ENCODE results near the gene TIMP2.
"Not testable (repeated sequence)": the region's sequence is repeated elsewhere in the genome, so short reads cannot be mapped to it uniquely, and the experiment has no call there.

TIMP2 gene

GRCh38 chr17:78929908-78930775, 5.0 kb upstream of the TIMP2 start:
- DNase-seq (ENCODE audit: low read depth) = no peak

DNA sequence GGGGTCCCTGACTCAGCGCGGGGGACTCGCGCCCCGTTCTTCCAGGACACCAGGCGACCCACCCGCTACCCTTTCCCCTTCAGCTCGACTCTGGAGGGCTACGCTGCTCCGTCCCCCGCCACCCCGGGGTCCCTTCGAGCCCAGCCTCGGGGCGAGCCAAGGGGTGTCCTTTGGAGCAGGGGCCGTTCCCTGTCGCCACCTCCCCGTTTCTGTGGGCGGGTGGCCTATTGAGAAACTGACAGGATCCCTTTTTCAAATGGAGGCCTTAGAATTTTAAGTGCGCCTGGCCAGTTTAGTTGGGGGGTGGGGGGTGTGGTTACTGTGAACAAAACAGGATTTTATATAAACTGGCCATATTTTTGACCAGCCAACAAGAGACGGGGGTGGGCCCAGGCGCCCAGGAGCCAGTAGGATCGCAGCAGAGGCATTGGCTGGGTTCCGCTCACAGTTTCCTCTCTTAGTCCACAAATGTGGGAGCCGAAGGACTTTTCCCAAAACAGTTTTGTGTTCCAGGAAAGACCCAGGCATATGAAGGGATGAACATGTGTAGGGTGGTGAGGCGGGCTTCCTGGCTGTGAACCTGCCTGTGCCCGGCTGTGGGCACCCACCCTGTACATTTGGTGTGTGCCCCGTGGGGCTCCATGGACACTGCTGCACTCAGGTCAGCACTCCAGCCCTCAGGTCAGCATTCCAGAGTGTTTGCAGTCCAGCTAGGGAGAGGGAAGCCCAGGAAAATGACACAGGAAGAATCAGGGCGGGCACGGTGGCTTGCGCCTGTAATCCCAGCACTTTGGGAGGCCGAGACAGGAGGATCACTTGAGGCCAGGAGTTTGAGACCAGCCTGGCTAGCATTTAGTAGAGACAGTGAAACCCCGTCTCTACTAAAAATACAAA, 722 bp upstream of the TIMP2 start:
- DNase-seq (ENCODE audit: low read depth) = no peak

- DNase-seq (ENCODE audit: low read depth) = no peak
Measured at GRCh38 chr17:78924481-78925151, 571 bp downstream of the TIMP2 start.

- peak; percentile 23 for DNase-seq (ENCODE audit: low read depth)
Measured at GRCh38 chr17:78923660-78924453, 1.3 kb downstream of the TIMP2 start.

DNA sequence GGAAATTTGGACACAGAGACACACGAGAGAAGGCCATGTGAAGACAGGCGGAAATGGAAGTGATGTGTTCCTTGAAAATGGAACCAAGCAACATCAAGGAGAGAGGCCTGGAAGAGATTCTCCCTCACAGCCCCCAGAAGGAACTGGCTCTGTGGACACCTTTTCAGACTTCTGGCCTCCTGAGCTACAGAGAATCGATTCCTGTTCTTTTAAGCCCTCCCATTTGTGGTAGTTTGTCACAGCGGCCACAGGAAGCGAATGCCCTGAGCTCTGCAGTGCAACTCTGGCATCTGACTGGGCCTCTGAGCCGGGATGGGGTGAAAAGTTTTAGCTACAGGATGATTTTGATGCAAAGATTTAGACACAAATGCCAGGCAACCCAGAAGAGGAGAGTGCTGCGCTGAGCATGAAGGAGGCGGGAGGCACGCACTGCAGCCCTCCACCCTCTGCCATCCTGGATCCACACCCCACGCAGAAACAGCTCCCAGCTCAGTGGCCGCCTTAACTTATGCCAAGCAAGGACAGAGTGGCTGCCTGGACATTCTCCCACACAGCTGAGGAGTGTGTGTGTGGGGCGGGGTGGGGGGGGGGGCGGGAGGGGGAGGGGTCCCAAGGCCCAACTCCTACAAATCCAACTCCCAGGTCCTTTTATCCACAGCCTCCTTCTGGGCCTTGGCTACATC, 2.2 kb downstream of the TIMP2 start:
- DNase-seq (ENCODE audit: low read depth) = no peak

DNA sequence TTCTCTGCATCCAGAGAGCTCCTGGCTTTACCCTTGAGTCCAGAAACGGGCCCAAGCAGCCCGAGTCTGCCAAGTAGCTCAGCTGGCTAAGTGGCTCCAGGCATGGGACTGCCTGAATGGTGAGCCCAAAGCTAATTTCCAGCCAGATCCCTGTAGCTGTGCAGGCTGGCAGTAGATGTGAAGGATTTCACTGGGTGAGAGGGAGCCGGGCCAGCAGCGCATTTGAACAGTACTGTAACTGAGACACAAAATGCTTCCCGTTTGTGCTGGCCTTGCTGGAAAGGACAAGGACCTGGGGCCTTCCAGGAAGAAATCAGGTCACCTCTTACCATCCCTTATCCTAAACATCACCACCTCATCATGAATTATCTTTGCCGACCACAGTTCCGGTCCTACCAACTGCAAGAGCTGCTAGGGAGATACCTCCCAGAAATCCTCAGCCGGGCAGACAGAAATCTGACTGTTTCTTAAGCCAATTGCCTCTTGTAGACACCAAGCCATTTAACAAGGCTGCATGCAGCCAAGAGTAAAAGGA, 3.7 kb downstream of the TIMP2 start:
- no peak for DNase-seq (ENCODE audit: low read depth)

- DNase-seq (ENCODE audit: low read depth) = no peak
Measured at GRCh38 chr17:78920528-78920927, 4.7 kb downstream of the TIMP2 start.

DNA sequence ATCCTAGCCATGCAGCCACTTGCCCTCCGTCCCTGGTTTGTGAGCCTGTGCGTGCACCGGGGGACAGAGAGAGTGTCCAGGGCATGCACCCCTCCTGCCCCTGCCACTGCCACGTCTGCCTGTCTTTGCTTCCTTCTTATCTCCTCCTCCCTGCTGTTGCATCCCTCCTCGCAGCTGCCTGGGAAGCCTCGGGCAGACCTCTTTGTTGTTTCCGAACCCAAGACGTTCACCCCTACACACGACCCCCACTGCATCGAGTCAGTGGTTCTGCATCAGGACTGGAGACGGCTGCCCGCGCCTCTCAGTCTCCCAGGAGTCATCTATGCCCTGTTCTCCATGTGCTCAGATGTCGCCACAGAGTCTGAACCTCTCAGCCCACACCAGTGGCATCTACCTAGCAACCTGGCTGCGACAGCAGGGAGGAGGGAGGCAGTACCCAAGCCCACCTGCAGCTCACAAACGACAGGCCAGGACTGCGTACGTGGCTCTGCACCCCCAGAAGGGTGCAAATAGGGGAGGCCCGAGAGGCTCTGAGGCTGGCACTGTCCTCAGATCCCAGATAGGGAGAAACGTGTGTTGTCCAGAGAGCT, 5.2 kb downstream of the TIMP2 start:
- no peak for DNase-seq (ENCODE audit: low read depth)

DNA sequence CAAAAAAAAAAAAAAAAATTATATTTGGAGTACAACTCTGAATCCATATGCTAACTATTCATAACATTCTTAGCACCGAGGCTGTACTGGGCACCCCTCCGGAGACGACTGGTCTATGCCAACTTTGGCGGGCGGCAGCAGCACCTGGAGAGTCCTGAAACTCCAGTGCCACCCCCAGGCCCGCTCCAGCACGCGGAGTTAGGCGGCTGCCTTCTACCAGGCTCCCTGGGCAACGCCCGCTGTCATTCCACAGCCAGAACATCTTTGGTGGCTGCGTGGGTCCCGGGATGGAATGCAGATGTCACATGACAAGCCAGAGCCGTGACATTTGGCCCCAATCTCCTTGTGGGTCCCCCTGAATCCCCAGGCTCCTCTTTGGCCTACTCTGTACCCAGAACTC, 6.2 kb downstream of the TIMP2 start:
- DNase-seq (ENCODE audit: low read depth) = no peak

DNA sequence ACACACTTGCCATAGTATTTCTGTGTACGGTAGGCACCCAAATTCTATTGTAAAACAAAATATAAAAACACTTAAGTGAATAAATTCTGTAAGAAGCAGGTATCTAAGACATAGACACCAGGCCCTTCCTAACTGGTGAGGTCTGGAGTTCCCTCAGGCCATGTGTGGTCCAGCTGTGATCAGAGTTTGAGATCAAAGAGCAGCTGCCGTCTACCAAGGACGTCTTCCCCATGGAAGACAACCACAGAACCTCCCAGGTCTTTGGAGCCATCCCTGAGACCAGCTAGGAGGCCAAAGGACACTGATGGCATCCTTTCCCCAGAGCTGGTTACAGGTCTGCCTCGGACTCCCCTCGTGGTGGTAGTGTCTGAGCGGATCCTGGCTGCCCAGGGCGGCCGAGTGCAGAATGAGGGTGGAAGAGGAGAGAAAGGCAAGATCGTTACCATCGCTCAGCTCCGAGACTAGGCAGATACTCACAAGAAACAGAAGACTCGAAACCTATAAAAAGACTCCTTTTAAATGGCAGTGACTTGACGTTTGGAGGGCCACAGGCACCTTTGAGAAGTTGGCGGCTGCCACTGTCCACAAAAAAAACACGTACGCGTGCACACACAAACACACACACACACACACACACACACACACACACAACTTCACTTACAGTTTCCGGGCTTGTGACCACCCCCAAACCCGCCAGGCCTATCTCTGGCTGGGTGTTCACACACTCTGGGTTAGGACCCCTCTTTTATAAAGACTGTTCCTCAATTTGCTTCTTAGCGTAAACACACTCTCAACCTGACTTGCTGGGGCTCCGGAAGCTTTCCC, 7.5 kb downstream of the TIMP2 start:
- DNase-seq (ENCODE audit: low read depth) = no peak

DNA sequence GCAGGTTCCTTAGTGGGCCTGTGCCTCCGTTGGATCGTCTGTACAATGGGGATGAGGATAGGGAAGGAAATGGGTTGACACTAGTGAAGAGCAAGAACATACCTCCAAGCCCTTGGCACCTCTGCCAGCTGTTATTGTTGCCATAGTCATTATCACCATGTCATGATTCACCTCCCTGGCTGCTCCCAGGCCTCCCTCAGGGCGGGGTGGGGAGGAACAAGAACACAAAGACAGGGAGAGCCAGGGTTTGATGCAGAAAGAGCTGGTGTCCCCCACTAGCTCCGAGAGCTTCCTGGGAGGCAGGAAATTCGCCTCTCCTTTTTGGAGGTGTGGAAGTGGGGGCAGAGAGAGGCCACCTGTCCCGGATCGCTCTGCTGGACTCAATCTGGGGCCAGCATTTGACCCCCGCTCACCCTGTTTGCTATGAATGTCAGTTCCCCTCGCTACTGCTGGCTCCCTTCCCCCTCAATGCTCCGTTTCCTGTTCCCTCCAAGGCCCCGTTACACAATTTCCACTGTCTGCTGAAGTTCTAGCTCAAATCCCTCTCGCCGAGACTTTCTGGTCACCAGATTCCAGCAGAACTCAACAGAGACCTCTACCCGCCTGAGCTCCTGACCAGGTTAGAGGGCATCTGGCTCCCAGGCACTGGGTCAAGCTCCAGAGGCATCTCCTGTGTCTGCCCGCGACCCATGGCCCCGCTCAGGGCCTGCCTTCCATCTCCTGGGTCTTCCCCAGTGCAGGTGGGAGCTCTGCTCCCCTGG, 9.1 kb downstream of the TIMP2 start:
- DNase-seq (ENCODE audit: low read depth) = no peak

DNA sequence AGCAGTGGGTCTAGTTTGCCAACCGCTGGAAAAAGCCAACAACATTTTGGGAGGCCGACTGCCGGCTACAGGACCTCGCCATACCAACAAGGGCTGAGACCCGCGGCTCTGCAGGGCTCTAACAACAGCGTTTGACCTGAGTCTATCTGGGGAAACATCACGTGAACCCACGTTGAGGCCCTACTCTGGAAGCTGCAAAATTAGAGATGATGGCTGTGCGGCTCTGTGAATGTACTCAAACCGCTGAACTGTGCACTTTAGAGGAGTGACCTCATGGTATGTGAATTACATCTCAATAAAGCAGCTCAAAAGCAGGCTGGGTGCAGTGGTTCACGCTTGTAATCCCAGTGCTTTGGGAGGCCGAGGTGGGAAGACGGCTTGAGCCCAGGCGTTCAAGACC, 12.1 kb downstream of the TIMP2 start:
- no peak for DNase-seq (ENCODE audit: low read depth)

GRCh38 chr17:78912082-78912481, 13.1 kb downstream of the TIMP2 start:
- no peak for DNase-seq (ENCODE audit: low read depth)

DNA sequence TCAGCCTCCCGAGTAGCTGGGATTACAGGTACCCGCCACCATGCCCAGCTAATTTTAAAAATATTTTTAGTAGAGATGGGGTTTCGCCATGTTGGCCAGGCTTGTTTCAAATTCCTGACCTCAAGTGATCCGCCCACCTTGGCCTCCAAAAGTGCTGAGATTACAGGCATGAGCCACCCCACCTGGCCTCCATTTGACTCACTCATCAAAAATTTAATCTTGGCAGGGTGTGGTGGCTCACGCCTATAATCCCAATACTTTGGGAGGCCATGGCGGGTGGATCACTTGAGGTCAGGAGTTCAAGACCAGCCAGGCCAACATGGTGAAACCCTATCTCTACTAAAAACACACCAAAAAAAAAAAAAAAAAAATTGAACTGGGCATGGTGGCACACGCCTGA, 13.6 kb downstream of the TIMP2 start:
- not testable (repeated sequence) for DNase-seq (ENCODE audit: low read depth)

DNA sequence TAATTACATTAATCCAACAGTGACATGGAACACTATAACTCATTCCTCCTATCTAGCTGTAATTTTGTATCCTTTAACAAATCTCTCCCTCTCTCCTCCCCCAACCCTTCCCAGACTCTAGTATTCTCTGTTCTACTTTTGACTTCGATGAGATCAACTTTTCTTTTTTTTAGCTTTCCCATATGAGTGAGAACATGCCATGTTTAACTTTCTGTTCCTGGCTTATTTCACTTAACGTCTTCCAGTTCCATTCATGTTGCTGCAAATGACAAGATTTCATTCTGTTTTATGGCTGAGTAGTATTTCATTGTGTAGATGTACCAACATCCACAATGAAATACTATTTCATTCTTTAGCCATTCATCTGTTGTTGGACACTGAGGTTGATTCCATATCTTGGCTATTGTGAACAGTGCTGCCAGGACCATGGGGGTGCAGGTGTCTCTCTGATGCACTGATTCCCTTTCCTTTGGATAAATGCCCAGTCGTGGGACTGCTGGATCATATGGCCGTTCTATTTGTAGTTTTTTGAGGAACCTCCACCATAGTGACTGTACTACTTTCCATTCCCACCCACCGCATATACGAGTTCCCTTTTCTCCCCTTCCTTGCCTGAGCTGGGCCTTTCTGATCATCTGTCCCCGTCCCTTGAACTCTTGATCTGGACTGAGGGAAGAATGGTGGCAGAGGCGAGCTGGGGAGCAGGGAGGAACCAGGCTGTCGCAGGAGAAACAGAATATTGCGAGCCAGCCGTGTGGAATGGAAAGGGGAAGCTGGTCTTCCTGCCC, 14.5 kb downstream of the TIMP2 start:
- DNase-seq (ENCODE audit: low read depth) = no peak

DNA sequence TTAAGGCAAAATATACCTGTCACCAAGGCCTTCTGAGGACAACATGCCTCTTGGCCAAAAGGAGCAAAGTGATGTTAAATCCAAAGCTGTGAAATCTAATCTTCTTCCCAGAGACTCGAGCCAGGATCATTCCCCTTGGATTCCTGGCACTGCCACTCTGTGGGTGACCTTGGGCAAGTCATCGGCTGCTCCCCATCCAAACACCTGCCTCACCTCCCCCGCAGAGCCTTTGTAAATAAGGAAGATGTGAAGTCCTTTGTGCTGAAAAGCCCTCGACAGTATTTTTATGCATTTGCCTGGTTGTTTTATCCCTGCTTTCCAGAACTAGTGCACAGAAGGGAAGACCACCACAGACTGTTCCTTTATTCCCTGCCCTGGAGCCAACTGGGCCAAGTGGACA, 16.8 kb downstream of the TIMP2 start:
- DNase-seq (ENCODE audit: low read depth) = no peak

DNA sequence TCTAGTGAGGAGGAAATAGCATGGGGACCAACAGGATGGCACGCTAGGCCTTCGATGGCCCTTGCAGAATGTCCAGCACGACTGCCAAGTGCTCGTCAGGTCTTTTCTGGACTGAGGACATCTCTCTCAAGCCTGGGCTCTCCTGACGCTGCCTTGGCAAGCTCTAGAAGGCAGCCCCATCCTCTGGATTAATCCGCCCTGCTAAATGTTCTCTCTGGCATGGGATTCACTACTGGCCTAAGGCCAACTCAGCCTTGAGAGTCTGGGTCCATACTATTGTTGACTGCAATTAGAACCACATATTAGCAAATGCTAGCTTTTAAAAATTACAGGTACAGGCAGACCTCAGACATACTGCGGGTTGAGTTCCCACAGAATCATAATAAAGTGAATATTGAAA, 19.6 kb downstream of the TIMP2 start:
- no peak for DNase-seq (ENCODE audit: low read depth)

- no peak for DNase-seq (ENCODE audit: low read depth)
Measured at GRCh38 chr17:78905116-78905515, 20.1 kb downstream of the TIMP2 start.
